IgD-negative memory B cell (primary cell): ENCODE results near the gene MYH15. TPM values are rescaled to one million over a fixed set of nuclear protein-coding genes. Genes with fewer than 3 reads are reported as not detected.

Source experiments
- H3K27ac Mint-ChIP-seq, 3 donors: one replicate each; pipeline ENCODE4 v1.8.0; 2020 to 2022; ENCODE audit warnings: mild to moderate bottlenecking in 3 of 3, mixed read lengths in 3 of 3, moderate library complexity in 1 of 3
- H3K27me3 Mint-ChIP-seq: one replicate; pipeline ENCODE4 v1.8.0; 2021; ENCODE audit warnings: mixed read lengths
- H3K36me3 Mint-ChIP-seq: one replicate; pipeline ENCODE4 v1.8.0; 2020; ENCODE audit warnings: mild to moderate bottlenecking, mixed read lengths
- H3K4me1 Mint-ChIP-seq, 3 donors: one replicate each; pipeline ENCODE4 v1.8.0; 2020 to 2022; ENCODE audit warnings: mixed read lengths in 3 of 3, mild to moderate bottlenecking in 1 of 3
- H3K4me3 Mint-ChIP-seq, 4 donors: one replicate each; pipeline ENCODE4 v1.8.0; 2020 to 2022; ENCODE audit warnings: mild to moderate bottlenecking in 4 of 4, mixed read lengths in 4 of 4, moderate library complexity in 3 of 4
- H3K9me3 Mint-ChIP-seq, 3 donors: one replicate each; pipeline ENCODE4 v1.8.0; 2020 to 2021; ENCODE audit warnings: mixed read lengths in 3 of 3, mild to moderate bottlenecking in 1 of 3
- polyA plus RNA-seq: library from polyadenylated mRNA; unstranded; fragments of 300-500 nt; fragmentation: Illumina TruSeq; gene quantifications from one replicate; pipeline ENCODE4 v1.2.3, GENCODE V29; 2021

The MYH15 gene
- polyA plus RNA-seq, 1 donor from 2014 or later = not detected

DNA sequence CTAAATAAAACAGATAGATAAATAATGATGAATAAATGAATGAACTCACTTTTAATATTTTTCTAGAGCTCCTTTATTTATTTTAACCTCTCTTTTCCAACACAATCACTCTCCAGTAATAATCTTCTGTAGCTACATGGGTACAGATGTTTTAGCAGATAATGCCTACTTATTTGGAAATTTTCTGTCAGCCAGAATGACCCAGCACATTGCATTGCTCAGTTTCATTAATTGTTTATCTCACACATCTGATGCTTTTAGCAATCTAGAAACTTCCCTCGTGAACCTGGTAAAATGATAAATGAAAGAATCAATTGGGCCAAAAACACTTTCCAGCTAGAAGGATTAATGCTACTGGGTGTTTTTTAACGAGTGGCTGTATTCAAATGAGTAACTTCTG is 14.9 kb upstream of the MYH15 start:
- H3K27ac Mint-ChIP-seq = no peak overlapping the region
- no peaks in the 10 kb centered on the region for H3K9me3 Mint-ChIP-seq
- H3K36me3 Mint-ChIP-seq = peaks cover 6% of the 10 kb centered on the region
- peaks cover 7 to 8% (median 8%) of the 10 kb centered on the region in 3 donors for H3K4me1 Mint-ChIP-seq
- H3K27me3 Mint-ChIP-seq = peaks cover 8% of the 10 kb centered on the region
- no peak overlapping the region for H3K4me3 Mint-ChIP-seq

DNA sequence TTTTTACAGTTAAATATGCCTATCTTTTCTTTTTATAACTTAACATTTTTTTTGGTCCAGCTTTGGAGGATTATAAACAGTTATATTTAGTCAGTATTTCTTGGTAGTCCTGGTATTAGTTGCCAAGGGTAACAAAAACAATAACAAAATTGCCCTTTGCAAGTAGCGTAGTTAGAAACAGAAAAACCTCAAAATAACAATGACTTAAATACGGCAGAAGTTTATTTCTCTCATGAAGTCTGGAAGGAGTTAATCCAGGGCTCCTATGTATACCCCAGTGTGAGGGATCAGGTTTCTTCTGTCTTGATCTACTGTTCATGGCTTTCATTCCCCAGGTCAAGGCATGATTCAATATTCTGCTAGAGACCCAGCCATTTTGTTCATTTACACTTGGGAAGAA is 14.1 kb upstream of the MYH15 start:
- Mint-ChIP-seq H3K27me3 (peaks cover 8% of the 10 kb centered on the region), H3K4me1 (peaks cover 7 to 8% (median 8%) of the 10 kb centered on the region in 3 donors), H3K4me3 (no peak overlapping the region), H3K36me3 (peaks cover 6% of the 10 kb centered on the region), H3K9me3 (no peaks in the 10 kb centered on the region), H3K27ac (no peak overlapping the region)

DNA sequence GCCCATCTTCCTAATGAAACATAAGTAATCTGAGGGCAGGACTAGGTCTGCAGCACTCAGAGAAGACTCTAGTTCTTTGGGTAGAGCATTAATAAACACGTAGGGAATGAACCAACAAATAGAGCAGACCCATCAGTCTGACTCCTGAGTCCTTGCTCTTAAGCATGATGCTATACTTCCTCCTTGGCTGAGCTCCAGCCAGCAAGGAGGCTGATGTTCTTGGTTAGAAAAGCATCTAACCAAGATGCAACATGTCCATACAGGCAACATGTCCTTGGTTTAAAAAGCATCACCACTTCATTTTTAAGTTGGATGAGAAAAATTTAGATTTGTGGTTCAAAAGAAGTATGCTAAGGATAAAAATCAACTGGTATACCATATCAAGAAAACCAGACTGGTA is 8.5 kb upstream of the MYH15 start:
- Mint-ChIP-seq H3K36me3 (peaks cover 3% of the 10 kb centered on the region), H3K27me3 (peaks cover 6% of the 10 kb centered on the region), H3K27ac (no peak overlapping the region), H3K4me3 (no peak overlapping the region), H3K4me1 (no peaks in the 10 kb centered on the region), H3K9me3 (no peaks in the 10 kb centered on the region)

DNA sequence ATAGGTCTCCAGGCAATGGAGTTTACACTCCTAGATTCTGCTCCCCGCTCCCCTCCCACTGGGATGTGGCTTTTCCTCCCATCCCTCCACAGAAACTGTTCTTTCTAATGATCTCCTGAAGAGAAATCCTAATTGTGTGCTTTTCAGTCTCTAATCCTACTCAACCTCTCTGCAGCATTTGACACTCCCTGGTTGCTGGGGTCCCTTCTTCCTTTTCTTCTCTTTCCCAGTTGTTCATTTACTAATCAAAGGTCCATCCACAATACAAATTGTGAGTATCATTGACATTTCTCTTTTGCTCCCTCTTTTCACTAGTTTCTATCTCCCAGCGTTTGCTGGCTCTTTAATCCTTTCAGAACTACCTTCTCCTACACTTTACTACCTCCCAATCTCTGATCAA is 6.5 kb upstream of the MYH15 start:
- Mint-ChIP-seq H3K27ac (no peak overlapping the region), H3K36me3 (peaks cover 2% of the 10 kb centered on the region), H3K4me1 (no peaks in the 10 kb centered on the region), H3K27me3 (peaks cover 2% of the 10 kb centered on the region), H3K9me3 (no peaks in the 10 kb centered on the region), H3K4me3 (no peak overlapping the region)

DNA sequence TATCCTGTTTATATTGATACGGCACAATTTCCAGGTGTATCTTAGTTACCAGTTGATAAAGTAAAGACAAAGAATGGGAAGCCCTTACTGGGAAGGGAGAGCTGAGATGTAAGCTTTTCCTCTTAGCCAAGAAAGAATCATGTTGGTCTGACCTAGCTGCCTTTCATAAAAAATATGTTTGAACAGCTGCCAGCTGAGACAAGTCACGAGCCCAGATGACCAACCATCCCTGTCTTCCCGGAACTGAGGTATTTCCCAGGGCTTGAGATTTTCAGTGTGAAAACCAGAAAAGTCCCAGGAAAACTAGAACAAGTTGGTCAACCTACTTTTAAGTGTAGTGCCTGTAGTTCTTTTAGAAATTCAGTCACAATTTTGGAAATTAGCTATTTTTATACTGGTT is 3.6 kb upstream of the MYH15 start:
- Mint-ChIP-seq H3K4me3 (no peak overlapping the region), H3K36me3 (no peaks in the 10 kb centered on the region), H3K27me3 (no peaks in the 10 kb centered on the region), H3K9me3 (no peaks in the 10 kb centered on the region), H3K27ac (no peak overlapping the region), H3K4me1 (no peaks in the 10 kb centered on the region)

DNA sequence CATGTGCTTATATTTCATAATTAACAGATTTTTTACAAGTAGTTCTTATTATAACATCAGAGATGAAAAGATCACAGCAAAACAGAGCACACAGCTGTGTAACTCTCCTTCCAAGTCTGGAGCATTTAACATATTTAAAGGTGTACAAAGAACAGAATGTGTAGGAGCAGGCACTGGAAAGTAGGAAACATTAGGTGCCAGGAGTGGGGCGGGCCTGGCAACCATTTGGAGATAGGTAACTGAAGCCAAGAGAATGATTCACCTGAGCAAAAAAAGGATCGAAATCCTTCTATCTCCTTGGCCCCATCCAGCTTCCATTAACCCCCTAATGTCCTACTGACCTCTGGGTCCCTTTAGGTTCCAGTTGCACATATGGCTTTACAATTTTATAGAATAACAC is 2.3 kb upstream of the MYH15 start:
- no peak overlapping the region for H3K27ac Mint-ChIP-seq
- no peaks in the 10 kb centered on the region for H3K4me1 Mint-ChIP-seq
- no peaks in the 10 kb centered on the region for H3K27me3 Mint-ChIP-seq
- no peak overlapping the region for H3K4me3 Mint-ChIP-seq
- no peaks in the 10 kb centered on the region for H3K36me3 Mint-ChIP-seq
- no peaks in the 10 kb centered on the region for H3K9me3 Mint-ChIP-seq

DNA sequence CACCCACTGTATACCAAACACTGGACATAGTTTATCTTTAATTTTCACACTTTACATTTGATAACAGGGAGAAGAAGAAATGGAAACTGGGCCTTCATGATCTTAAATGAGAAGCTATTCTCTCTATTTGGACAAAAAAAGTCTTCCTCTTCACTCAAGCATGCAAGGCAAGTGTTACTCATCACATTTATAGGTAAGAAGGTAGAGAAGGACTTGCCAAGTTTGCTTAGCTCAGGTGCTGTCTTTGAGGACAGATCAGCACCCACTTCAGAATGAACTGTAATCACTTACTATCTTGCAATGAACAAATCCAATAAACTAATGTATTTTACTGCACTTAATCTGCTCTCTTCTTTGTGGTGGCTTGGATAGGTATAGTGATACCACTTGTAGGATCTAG is 1.1 kb upstream of the MYH15 start:
- Mint-ChIP-seq H3K36me3 (no peaks in the 10 kb centered on the region), H3K4me1 (no peaks in the 10 kb centered on the region), H3K27me3 (no peaks in the 10 kb centered on the region), H3K9me3 (no peaks in the 10 kb centered on the region), H3K27ac (no peak overlapping the region), H3K4me3 (no peak overlapping the region)

DNA sequence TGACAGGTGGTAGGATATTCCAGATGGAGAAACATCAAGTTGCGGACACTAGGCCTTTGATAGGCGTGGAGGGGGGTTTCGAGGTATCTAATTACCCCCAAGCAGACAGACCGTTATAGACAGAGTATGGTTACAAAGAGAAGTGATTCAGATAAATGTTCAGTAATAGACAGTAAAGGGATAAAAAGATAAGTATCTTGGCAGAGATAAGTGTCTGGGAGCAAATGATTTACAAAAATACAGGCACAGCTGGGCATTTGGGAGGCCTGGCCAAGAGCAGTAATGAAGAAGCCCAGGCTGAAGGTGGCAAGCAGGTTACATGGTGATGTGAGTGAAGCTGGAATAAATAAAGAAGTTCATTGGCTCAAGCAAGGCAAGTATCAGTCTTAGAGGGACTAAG is 659 bp upstream of the MYH15 start:
- no peaks in the 10 kb centered on the region for H3K36me3 Mint-ChIP-seq
- no peaks in the 10 kb centered on the region for H3K27me3 Mint-ChIP-seq
- H3K4me3 Mint-ChIP-seq = no peak overlapping the region
- H3K9me3 Mint-ChIP-seq = no peaks in the 10 kb centered on the region
- no peak overlapping the region for H3K27ac Mint-ChIP-seq
- no peaks in the 10 kb centered on the region for H3K4me1 Mint-ChIP-seq

DNA sequence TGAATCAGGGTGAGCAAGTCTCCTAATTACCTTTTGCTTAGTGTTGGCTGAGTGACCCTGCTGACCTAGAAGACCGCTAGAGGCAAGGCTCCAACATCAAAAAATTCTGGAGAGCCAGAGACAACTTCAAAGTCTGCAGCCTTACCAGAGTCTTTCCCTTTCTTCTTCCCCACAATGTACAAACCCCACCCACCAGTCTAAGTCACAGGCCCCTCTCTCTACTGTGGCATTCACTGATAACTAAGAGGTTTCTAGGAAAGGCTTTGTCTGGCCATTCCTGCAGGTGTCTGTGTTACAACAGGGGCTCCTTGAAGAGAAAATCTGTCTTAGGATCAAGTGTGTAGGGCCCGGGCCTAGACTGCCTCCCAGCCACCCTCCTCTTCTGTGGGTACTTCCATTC is 525 bp downstream of the MYH15 start:
- Mint-ChIP-seq H3K9me3 (no peaks in the 10 kb centered on the region), H3K36me3 (peaks cover 2% of the 10 kb centered on the region), H3K4me1 (no peaks in the 10 kb centered on the region), H3K27me3 (no peaks in the 10 kb centered on the region), H3K4me3 (no peak overlapping the region), H3K27ac (no peak overlapping the region)

DNA sequence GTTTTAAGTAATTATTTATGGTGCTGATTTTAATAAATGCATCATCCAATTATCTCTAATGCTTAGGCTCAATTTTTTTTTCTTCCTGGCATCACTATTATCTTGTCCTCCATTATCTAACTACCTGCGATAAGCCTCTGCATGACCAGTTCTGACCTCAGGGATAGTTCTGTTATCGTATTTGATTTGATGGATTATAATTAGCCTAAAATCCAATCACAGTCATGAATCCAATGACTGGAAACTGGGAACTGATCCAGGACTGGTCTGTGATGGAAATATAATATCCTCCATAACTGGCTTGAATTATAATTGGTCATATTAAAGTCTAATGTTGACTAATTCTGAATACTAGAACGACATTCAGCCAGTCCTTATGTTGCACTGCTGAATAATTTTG is 1.1 kb downstream of the MYH15 start:
- Mint-ChIP-seq H3K9me3 (no peaks in the 10 kb centered on the region), H3K27me3 (no peaks in the 10 kb centered on the region), H3K27ac (no peak overlapping the region), H3K4me1 (no peaks in the 10 kb centered on the region), H3K36me3 (peaks cover 2% of the 10 kb centered on the region), H3K4me3 (no peak overlapping the region)

DNA sequence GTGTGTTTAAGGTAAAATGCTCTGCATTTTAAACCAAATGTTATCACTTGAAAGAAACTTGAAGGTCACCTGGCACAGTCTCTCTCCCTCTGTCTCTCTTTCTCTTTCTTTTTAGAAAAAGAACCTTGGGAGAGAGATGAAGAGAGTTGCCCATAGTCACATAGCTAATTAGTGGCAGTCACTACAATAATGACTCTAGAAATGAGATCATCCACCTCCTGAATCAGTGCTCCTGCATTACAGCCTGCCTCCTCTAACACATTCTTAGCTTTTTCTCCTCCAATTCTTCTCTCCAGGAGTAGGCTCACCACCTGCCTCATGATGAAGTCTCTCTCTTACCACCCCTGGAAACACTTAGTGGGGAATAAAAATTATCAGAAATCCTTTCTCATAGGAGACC is 2.5 kb downstream of the MYH15 start:
- no peaks in the 10 kb centered on the region for H3K4me1 Mint-ChIP-seq
- H3K9me3 Mint-ChIP-seq = peaks cover 0 to 4% (median 0%) of the 10 kb centered on the region in 3 donors
- H3K36me3 Mint-ChIP-seq = peaks cover 2% of the 10 kb centered on the region
- no peak overlapping the region for H3K27ac Mint-ChIP-seq
- H3K4me3 Mint-ChIP-seq = no peak overlapping the region
- no peaks in the 10 kb centered on the region for H3K27me3 Mint-ChIP-seq

DNA sequence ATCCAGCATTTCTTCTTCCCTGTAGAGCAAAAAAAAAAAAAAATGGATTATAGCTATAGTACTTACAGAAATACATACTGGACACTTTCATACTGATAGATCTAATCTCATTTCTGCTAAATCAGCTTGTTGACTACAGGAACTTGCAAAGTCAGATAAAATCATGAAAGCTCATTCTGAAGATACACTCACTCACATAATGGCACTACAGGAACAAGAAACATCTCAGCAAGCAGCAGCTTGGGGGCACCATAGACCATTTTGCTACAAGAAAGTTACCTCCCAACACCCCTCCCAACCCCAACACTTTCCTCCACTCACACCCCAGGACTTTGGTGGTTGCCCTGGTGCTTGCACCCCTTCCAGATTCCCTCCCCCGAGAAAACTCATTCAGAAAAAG is 4.6 kb downstream of the MYH15 start:
- Mint-ChIP-seq H3K4me3 (no peak overlapping the region), H3K27me3 (peaks cover 1% of the 10 kb centered on the region), H3K4me1 (no peaks in the 10 kb centered on the region), H3K9me3 (peaks cover 0 to 4% (median 0%) of the 10 kb centered on the region in 3 donors), H3K27ac (no peak overlapping the region), H3K36me3 (peaks cover 2% of the 10 kb centered on the region)

DNA sequence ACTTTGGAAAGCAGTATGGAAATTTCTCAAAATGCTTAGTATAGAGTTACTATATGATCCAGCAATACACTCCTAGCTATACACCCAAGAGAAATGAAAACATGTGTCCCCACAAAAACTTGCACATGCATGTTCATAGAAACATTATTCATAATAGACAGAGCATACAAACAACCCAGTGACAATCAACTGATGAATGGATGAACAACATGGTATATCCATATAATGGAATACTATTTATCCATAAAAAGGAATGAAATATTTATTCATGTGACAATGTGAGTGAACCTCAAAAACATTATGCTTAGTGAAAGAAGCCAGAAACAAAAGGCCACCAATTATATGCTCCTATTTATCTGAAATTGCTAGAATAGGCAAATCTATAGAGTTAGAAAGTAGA is 6.7 kb downstream of the MYH15 start:
- Mint-ChIP-seq H3K4me1 (no peaks in the 10 kb centered on the region), H3K27ac (no peak overlapping the region), H3K27me3 (peaks cover 1% of the 10 kb centered on the region), H3K9me3 (peaks cover 0 to 4% (median 0%) of the 10 kb centered on the region in 3 donors), H3K36me3 (peaks cover 2% of the 10 kb centered on the region), H3K4me3 (no peak overlapping the region)

DNA sequence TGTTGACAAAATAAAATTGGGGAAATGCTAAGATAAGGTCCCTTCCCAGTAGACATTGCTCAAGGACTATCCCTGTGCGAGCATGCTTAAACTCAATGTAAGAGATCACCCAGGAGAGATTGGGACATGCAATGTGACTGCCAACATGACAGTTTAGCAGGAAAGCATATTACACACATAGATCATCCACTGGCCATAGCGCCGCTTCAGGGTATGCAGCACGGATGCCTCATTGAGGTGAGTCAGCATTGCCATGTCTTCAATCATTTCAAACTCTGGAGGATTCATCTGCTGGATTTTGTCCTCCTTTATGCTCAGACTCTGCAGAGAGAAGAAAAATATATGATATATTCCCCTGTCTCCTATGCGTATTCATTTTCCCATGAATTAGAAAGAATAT is 8.9 kb downstream of the MYH15 start:
- H3K27ac Mint-ChIP-seq = no peak overlapping the region
- peaks cover 0 to 4% (median 0%) of the 10 kb centered on the region in 3 donors for H3K9me3 Mint-ChIP-seq
- H3K27me3 Mint-ChIP-seq = peaks cover 1% of the 10 kb centered on the region
- peaks cover 2% of the 10 kb centered on the region for H3K36me3 Mint-ChIP-seq
- no peaks in the 10 kb centered on the region for H3K4me1 Mint-ChIP-seq
- no peak overlapping the region for H3K4me3 Mint-ChIP-seq

DNA sequence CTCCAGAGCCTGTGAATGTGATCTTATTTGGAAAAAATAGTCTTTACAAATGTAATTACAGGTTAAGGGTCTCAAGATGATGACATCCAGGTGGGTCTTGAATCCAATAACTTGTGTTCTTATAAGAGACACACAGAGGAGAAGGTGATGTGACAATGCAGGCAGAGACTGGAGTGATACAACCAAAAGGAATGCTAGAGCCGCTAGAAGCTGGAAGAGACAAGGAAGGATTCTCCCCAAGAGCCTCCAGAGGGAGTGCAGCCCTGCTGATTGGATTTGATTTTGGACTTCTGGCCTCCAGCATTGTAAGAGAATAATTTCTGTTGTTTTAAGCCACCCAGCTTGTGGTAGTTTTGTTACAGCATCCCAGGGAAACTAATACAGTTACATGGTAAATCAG is 9.7 kb downstream of the MYH15 start:
- Mint-ChIP-seq H3K4me1 (no peaks in the 10 kb centered on the region), H3K36me3 (peaks cover 1% of the 10 kb centered on the region), H3K27me3 (peaks cover 1% of the 10 kb centered on the region), H3K27ac (no peak overlapping the region), H3K9me3 (peaks cover 0 to 4% (median 0%) of the 10 kb centered on the region in 3 donors), H3K4me3 (no peak overlapping the region)

DNA sequence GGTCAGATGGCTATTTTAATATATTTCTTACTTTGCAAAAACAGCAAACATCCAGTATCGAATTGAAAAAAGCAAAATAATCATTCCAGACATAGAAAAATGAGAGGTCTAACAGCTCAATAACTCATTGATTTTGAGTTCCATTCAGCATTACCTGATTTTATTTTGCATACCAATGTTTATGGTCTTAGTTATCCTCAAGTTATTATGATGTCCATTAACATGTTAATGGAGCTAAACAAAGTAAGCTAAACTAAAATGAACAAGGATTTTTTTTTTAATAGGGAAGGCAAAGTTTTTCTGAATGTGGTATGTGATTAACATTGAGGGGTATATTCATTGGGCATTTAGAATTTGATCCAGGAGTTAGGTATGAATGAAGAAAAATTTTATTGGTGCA is 13.1 kb downstream of the MYH15 start:
- no peaks in the 10 kb centered on the region for H3K36me3 Mint-ChIP-seq
- no peaks in the 10 kb centered on the region for H3K9me3 Mint-ChIP-seq
- no peak overlapping the region for H3K27ac Mint-ChIP-seq
- peaks cover 1% of the 10 kb centered on the region for H3K27me3 Mint-ChIP-seq
- no peaks in the 10 kb centered on the region for H3K4me1 Mint-ChIP-seq
- H3K4me3 Mint-ChIP-seq = no peak overlapping the region

DNA sequence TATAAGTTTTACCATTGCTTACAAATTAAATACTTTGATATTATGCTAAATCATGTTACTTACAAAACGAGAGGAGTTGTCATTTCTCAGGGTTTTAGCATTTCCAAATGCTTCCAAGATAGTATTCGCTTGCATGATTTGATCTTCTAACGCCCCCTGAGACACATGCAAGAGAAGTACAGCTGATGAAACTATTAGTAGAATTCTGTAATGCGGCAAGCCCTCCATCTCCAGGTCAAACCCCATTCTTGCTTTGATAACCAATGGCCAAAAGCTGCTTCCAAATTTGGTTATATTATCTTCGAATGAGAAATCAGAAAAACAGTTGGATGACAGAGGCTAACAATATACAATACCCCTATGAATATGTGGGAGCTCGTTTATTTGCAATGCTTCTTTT is 14.7 kb downstream of the MYH15 start:
- Mint-ChIP-seq H3K4me1 (no peaks in the 10 kb centered on the region), H3K27ac (no peak overlapping the region), H3K27me3 (no peaks in the 10 kb centered on the region), H3K36me3 (no peaks in the 10 kb centered on the region), H3K9me3 (no peaks in the 10 kb centered on the region), H3K4me3 (no peak overlapping the region)
